Aorta (tissue), 5 donors: Measurements from ENCODE around the gene IP6K2. TPM values are rescaled to one million over a fixed set of nuclear protein-coding genes. Genes with fewer than 3 reads are reported as not detected.
A peak's percentile ranks its signal among the peaks of the same experiment; 100 is the strongest.

Experiments used
- ATAC-seq: fragments of 200-7000 bp; cut with Tn5 transposase; one replicate; pipeline ENCODE4 v1.9.1; 2022; ENCODE audit warnings: moderate library complexity; ENCODE audit not compliant: low FRiP score
- DNase-seq, 2 donors: peaks; one replicate each; pipeline ENCODE4 v3.0.0-alpha.2; 2020
- H3K27ac ChIP-seq, 2 donors: one replicate each; pipeline ENCODE4 v1.5.1; 2013; ENCODE audit warnings: low read length in 2 of 2, mild to moderate bottlenecking in 2 of 2, moderate library complexity in 2 of 2, control low read depth in 1 of 2, inconsistent platforms in 1 of 2, low read depth in 1 of 2
- H3K27me3 ChIP-seq, 2 donors: one replicate each; pipeline ENCODE4 v1.6.1; 2013; ENCODE audit warnings: control low read depth in 1 of 2, low read length in 1 of 2, mild to moderate bottlenecking in 1 of 2, moderate library complexity in 1 of 2; ENCODE audit not compliant: insufficient read depth in 2 of 2, control insufficient read depth in 1 of 2
- H3K36me3 ChIP-seq, 2 donors: one replicate each; pipeline ENCODE4 v1.6.1; 2013; ENCODE audit warnings: control low read depth in 1 of 2, low read length in 1 of 2, mild to moderate bottlenecking in 1 of 2; ENCODE audit not compliant: insufficient read depth in 2 of 2, control insufficient read depth in 1 of 2
- H3K4me1 ChIP-seq, 2 donors: one replicate each; pipeline ENCODE4 v1.6.1; 2013; ENCODE audit warnings: low read length in 2 of 2, control low read depth in 1 of 2, mild to moderate bottlenecking in 1 of 2, moderate library complexity in 1 of 2; ENCODE audit not compliant: insufficient read depth in 2 of 2, control insufficient read depth in 1 of 2
- H3K4me3 ChIP-seq, 2 donors: one replicate each; pipeline ENCODE4 v1.5.1; 2013; ENCODE audit warnings: low read length in 2 of 2, control low read depth in 1 of 2, mild to moderate bottlenecking in 1 of 2
- H3K9me3 ChIP-seq: one replicate; pipeline ENCODE4 v1.6.1; 2013; ENCODE audit warnings: mild to moderate bottlenecking, low read length; ENCODE audit not compliant: control insufficient read depth
- WGBS, 2 donors: extraction: QIAGEN DNeasy Blood & Tissue Kit; methylation state at CpG; one replicate each; pipeline ENCODE4 v1.1.7; 2013; 5-methylcytosine and 5-hydroxymethylcytosine counted together
- intact Hi-C, 2 donors: fragments of 100-400 bp; cut with DNase I; formaldehyde crosslinking; loops; one replicate each; pipeline versions ENCODE4 v1.14.2 to v1.15.0; 2022
- polyA plus RNA-seq, 2 donors: library from polyadenylated mRNA; stranded (reverse); fragments of 200-250 nt; gene quantifications; one replicate each; pipeline ENCODE4 v1.2.3, GENCODE V29; 2013
- total RNA-seq, 2 donors: library from RNA; stranded (reverse); fragmentation: NEBNext Ultra II Directional; extraction: Animal tissue kit (Norgen Biotek cat#: 25700); gene quantifications; one replicate each; pipeline ENCODE4 v1.2.1, GENCODE V29; 2021
- donor health status: healthy with polysubstance abuse.
- donor health status: Bipolar disorder and iron deficiency.
- donor health status: DM: no; HTN: no; CAD: no.
- donor health status: DM: no; HTN: no; CAD: no.
- donor health status: DM: yes; HTN: yes; CAD: no.

IP6K2 gene
- total and polyA plus RNA-seq, 4 donors: 43.9 to 105 (median 52.4) TPM

DNA sequence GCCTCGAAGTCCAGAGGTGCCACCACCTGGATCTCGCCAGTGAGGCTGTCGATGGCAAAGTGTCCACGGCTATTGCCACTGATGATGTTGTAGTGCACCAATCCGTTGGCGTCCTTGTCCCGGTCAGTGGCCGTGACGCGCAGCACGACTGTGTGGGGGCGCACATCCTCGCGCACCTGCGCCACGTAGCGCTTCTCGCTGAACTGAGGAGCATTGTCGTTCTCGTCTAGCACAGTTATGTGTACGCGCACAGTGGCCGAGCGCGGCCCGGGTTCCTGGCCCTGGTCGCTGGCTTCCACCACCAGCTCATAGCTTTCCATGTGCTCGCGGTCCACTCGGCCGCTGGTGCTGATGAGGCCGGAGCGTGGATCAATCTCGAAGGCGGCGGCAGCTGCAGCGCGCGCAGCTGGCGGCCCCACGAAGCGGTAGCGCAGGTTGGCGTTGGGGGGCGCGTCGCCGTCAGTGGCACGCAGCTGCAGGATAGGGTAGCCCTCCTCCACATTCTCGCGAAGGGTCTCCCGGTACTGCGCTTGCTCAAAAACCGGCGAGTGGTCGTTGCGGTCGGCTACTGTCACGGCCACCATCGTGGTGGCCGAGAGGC is 56.1 kb downstream of the IP6K2 start:
- Histone ChIP-seq H3K4me3 (no peak overlapping the region), H3K9me3 (no peaks in the 10 kb centered on the region), H3K27ac (no peak overlapping the region), H3K27me3 (no peaks in the 10 kb centered on the region), H3K36me3 (no peaks in the 10 kb centered on the region), H3K4me1 (no peaks in the 10 kb centered on the region)
- DNase-seq: no peak
- intact Hi-C loops: no loop called here
- ATAC-seq: no peak
- 50 to 61% methylated on average over 52 to 61 of the region's 61 CpGs for WGBS, 2 donors

GRCh38 chr3:48656841-48657281 is 60.2 kb downstream of the IP6K2 start:
- no peaks in the 10 kb centered on the region for H3K4me1 ChIP-seq
- no peaks in the 10 kb centered on the region for H3K27me3 ChIP-seq
- H3K36me3 ChIP-seq: no peaks in the 10 kb centered on the region
- WGBS, 2 donors: 47 to 59% methylated on average over 45 of the region's 45 CpGs
- H3K9me3 ChIP-seq: no peaks in the 10 kb centered on the region
- peak; percentile 2 for ATAC-seq
- H3K27ac ChIP-seq: no peak overlapping the region
- no peak overlapping the region for H3K4me3 ChIP-seq
- no peak for DNase-seq
- intact Hi-C loops: no loop called here

DNA sequence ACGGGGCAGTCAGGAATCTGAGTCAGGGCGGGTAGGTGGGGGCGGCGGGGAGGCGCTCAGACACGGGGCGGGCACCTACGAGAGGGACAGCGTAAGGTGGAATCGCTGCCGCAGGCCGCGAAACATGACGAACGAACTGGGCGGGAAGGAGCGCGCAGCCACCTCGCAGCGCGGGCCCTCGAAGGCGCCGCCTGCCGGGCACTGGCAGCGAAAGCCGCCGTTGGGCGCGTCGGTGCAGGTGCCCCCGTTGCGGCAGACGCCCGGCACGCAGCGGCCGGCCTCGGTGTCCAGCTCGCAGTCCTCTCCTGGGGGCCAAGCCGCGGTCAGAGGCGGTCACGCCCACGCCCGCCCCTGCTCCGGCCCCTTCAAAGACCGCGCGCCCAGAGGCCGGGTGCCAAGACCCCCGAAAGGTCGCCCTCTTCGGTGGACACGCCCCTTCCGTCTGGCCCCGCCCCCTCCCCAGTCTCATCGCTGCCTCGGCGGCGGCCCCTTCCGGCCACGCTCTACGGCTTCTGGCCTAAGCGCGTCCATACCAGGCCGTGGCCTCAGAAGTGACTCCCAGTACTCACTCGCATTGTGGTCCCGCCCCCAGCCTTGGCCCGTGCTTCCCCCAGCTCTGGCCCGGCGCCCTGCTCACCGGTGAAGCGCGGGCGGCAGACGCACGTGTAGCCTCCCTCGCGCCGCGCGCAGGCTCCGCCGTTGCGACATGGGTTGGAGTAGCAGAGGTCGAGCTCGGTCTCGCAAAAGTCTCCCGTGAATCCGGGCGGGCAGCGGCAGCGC is 60.8 kb downstream of the IP6K2 start:
- WGBS, 2 donors: 3% methylated on average over 79 to 94 of the region's 94 CpGs

DNA sequence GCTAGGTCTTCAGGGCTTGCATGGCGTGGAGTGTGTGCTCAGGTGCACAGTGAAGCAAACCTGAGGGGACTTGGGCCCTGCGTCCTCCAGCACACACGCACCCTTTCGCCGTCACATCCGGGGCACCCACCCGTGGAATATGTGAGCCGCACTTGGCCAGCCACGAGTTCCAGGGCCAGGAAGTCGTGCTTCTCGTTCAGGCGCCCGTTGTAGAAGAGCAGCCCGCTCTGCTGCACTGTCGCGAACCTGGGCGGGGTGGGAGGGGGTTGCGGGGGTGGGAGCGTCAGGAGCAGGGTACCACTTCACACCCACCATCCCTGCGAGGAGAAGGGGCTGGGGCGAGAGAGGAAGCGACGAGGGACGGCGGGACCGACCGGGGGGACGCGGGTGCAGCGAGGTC is 61.4 kb downstream of the IP6K2 start:
- DNase-seq (no peak), ATAC-seq (no peak)
- peak overlapping the region; percentile 15 to 43 for H3K4me3 ChIP-seq
- no peaks in the 10 kb centered on the region for H3K36me3 ChIP-seq
- intact Hi-C loops: loop anchor here in 1 of 2 donors (2.0 kb wide), 1 partner anchor 45 kb away; no protein-coding TSS in a partner anchor
- no peaks in the 10 kb centered on the region for H3K9me3 ChIP-seq
- no peaks in the 10 kb centered on the region for H3K27me3 ChIP-seq
- 16 to 18% methylated on average over 30 of the region's 30 CpGs for WGBS, 2 donors
- H3K4me1 ChIP-seq: no peaks in the 10 kb centered on the region
- no peak overlapping the region for H3K27ac ChIP-seq

More for the DNA sequence above, 60.8 kb downstream of the IP6K2 start:
- peak; percentile 88 for ATAC-seq
- Histone ChIP-seq H3K27me3 (no peaks in the 10 kb centered on the region), H3K4me1 (no peaks in the 10 kb centered on the region), H3K9me3 (no peaks in the 10 kb centered on the region), H3K4me3 (peak overlapping the region; percentile 15 to 43), H3K36me3 (no peaks in the 10 kb centered on the region), H3K27ac (peak overlapping the region in 1 of 2 donors; percentile 3)
- intact Hi-C loops: no loop called here
- DNase-seq: peak; percentile 91 to 95

DNA sequence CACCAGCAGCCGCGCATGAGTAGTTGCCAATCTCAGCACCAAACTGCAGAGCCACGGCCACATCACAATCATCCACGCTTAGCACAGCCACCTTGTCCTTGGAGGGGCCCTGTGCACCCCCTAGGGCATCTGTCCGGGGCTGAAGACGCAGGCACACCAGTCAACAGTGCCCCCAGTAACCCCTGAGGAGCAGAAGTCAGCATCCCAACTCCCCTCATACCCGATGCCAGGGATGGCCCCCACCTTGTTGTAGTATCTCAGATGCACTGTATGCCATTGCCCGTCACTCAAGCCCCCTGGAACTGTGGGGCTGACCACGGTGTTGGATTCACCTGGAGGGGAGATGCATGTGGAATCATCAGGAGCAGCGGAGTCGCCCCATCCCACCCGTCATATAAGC is 62.0 kb downstream of the IP6K2 start:
- intact Hi-C loops: loop anchor here in 1 of 2 donors (2.0 kb wide), 1 partner anchor 44 kb away; no protein-coding TSS in a partner anchor
- Histone ChIP-seq H3K4me3 (no peak overlapping the region), H3K9me3 (no peaks in the 10 kb centered on the region), H3K4me1 (no peaks in the 10 kb centered on the region), H3K27ac (no peak overlapping the region), H3K36me3 (no peaks in the 10 kb centered on the region), H3K27me3 (no peaks in the 10 kb centered on the region)
- WGBS, 2 donors: 95 to 97% methylated on average over 12 of the region's 12 CpGs
- no peak for ATAC-seq
- DNase-seq: no peak

- Histone ChIP-seq H3K27ac (no peak overlapping the region), H3K27me3 (no peaks in the 10 kb centered on the region), H3K36me3 (no peaks in the 10 kb centered on the region), H3K9me3 (no peaks in the 10 kb centered on the region), H3K4me3 (no peak overlapping the region), H3K4me1 (no peaks in the 10 kb centered on the region)
- intact Hi-C loops: no loop called here
- DNase-seq: no peak
- 95 to 96% methylated on average over 15 of the region's 15 CpGs for WGBS, 2 donors
- no peak for ATAC-seq
Measured at GRCh38 chr3:48652923-48653715, 63.9 kb downstream of the IP6K2 start.

DNA sequence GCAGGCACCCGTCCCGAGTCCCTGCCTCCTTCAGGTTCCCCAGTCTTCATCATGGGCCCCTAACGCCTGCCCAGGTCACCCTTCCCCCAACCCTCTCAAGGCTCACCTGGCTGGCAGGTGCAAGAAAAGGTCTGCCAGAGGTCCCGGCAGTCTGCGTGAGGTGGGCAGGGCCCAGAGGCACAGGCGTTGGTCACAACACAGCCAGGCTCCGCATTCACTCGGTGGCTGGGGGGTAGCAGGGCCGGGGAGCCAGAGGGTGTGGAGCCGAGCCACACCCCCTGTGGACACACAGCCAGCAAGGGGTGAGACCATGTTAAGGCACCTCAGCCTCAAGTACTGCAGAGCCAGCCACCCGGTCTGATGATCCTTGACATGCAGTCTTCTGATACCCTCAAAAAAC is 65.2 kb downstream of the IP6K2 start:
- intact Hi-C loops: no loop called here
- Histone ChIP-seq H3K4me3 (no peak overlapping the region), H3K9me3 (no peaks in the 10 kb centered on the region), H3K36me3 (no peaks in the 10 kb centered on the region), H3K27ac (no peak overlapping the region), H3K27me3 (no peaks in the 10 kb centered on the region), H3K4me1 (no peaks in the 10 kb centered on the region)
- no peak for ATAC-seq
- 88 to 91% methylated on average over 11 of the region's 11 CpGs for WGBS, 2 donors
- no peak for DNase-seq

GRCh38 chr3:48650723-48651122 is 66.3 kb downstream of the IP6K2 start:
- H3K36me3 ChIP-seq: no peaks in the 10 kb centered on the region
- intact Hi-C loops: no loop called here
- H3K27me3 ChIP-seq: no peaks in the 10 kb centered on the region
- no peak for ATAC-seq
- no peak overlapping the region for H3K27ac ChIP-seq
- H3K4me3 ChIP-seq: no peak overlapping the region
- 85 to 90% methylated on average over 12 of the region's 12 CpGs for WGBS, 2 donors
- DNase-seq: no peak
- no peaks in the 10 kb centered on the region for H3K9me3 ChIP-seq
- H3K4me1 ChIP-seq: no peaks in the 10 kb centered on the region
